ELR (cell line): ENCODE data around the gene XCR1.
"Not testable (repeated sequence)": the region's sequence is repeated elsewhere in the genome, so short reads cannot be mapped to it uniquely, and the experiment has no call there.

Experiments
- DNase-seq: peaks from one replicate; pipeline ENCODE4 v3.0.0-alpha.2; 2015; ENCODE audit warnings: low read depth

XCR1 gene

DNA sequence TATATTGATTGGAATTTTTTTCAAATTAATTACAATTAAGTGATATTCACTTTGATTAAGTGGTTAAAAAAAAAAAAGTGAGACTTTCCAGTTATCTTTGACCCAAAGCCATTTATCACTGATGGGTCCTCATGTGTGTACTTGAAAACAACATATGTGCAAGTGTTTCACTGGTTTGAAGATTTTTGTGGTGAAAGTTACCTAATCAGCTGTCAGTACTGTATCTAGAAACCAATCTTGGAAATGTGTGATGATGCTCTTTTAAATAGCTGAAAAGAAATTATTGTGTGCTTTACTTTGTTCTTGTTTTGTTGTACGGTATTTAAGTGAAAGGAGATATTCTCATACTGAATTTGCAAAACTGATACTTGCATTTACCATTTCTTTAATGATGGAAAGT, 11.6 kb upstream of the XCR1 start:
- no peak for DNase-seq

DNA sequence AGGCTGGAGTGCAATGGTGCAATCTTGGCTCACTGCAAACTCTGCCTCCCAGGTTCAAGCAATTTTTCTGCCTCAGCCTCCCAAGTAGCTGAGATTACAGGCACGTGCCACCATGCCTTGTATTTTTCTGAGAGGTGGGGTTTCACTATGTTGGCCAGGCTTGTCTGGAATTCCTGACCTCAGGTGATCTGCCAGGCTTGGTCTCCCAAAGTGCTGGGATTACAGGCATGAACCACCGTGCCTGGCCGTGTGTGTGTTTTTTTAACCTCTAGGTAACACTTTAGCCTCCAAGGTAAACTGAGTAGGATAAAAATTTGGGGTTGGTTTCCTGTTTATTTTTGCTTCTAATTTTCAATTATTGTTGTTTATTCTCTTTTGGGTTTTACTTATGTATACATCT, 10.8 kb upstream of the XCR1 start:
- DNase-seq: not testable (repeated sequence)

DNA sequence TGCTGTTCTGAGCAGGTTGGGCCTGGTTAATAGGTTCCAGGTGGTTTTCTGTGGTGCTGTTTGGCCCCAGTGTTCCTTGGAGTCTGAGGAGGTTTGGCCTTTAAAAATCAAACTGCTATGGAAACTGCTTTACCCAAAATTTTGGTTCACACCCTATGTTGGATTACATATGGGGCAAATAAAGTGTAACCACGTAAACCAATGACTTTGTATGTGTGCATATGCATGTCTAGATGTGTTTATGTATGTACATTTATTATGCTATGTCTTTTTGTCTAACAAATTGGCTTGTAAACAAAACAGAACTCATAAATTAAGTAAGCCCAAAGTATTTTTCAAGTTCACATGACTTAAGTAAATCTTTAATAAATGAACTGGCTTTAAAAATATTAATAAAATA, 8.9 kb upstream of the XCR1 start:
- no peak for DNase-seq

DNA sequence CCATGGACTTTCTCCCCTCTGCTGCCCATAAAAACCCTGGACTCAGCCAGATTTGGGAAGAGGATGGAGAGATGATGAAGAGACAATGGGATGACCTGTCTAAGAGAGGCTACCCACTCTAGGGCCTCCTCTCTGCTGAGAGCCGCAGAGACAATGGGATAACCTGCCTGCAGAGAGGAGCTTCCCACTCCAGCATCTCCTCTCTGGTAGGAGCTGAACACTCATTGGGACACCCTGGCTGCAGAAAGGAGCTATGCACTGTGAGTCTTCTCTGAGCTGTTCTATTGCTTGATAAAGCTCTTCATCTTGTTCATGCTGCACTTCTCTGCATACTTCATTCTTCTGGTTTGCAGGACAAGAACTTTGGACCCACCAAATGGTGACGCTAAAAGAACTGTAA, 4.5 kb upstream of the XCR1 start:
- no peak for DNase-seq

DNA sequence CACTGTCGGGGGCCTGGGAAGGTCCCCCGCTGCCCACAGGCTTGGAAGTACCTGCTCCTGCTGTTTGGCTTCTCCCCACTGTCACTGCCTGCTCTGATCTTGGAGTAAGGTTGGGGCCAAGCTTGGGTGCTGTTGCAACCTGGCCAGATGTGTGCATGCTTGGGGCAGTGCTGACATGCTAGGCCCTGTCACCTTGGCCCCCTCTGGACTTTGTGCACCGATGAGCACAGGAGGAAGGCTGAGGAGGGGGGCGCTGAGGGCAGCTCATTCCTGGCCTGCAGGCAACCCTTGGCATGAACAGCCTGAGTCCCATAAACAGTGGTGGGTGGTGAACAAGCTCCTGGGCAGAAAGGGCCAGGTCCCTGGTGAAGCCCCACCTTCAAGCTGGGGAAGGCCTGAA, 4.0 kb upstream of the XCR1 start:
- DNase-seq: no peak

DNA sequence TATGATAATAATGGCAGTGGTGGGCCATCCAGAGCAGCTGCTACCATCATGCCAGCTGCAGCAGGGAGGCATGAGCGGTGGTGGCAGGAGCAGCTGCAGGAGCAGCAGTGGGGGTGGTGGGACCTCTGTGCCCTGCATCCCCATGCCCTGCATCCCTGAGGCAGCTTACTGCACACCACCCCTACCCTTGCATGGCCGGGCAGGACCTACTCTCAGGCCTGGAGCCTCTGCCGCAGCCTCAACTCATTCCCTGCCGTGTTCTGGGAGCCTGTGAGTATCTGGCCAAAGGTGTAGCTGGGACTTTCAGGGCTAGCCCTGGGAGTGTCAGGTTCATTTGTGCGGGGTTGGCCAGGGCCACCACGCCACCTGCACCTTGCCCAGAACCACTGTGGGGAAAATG, 3.3 kb upstream of the XCR1 start:
- no peak for DNase-seq

DNA sequence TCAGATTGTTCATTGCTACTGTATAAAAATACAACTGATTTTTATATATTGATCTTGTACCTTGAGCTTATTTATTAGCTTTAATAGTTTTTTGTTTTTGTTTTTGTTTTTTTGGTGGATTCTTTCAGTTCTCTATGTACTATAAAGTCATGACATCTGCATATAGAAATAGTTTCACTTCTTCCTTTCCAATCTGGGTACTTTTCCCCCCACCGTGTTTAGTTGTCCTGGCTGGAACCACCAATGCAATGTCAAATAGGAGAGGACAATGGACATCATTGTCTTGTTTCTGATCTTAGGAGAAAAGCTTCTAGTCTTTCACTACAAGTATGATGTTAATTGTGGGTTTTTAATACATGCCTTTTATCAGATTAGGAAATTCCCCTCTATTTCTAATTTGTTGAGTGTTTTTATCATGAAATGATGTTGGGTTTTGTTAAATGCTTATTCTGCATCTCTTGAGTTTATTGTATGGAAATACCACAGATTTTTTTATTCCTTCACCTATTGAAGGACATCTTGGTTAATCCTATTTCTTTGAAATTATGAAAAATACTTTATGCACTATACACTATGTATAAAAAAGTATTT, 2.8 kb upstream of the XCR1 start:
- no peak for DNase-seq

DNA sequence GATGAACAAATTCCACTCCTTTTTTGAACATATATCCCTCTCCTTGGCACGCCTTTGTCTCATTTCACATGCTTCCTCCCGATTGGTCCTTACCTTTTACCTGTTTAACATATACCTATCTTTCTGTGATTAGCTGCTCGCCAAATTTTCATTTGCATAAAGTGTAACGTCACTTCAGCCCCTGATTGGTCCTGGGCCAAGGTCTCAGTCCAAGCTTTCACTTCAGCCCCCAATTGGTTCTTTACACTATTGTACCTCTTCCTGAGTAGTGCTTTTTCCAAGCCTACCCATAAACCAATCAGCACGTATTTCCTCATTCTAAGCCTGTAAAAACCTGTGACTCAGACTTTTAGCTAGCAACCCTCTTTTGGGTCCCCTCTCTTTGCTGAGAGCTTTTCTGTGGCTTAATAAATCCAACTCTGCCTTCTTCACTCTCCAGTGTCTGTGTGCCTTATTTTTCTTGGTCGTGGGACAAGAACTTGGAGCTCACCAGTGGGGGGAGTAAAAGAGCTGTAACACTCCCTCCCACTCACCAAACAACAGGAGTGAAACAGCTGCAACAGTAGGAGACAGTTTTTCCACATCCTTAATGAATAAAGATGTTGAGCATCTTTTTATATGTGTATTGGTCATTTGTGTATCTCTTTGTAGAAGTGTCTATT, 584 bp upstream of the XCR1 start:
- DNase-seq: peak; percentile 17

DNA sequence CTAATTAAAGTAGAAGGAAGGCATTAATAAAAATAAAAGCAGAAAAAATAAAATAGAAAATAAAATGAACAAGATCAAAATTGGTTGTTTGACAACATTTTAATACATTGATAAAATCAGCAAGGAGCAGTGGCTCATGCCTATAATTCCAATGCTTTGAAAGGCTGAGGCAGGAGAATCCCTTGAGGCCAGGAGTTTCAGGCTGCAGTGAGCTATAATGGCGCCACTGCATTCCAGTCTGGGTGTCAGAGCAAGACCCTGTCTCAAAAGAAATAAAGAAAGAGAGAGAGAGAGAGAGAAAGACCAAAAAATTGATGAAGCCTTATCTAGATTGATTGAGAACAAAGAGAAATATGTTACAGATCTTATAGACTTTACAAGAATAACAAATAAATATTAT, 2.1 kb downstream of the XCR1 start:
- no peak for DNase-seq

DNA sequence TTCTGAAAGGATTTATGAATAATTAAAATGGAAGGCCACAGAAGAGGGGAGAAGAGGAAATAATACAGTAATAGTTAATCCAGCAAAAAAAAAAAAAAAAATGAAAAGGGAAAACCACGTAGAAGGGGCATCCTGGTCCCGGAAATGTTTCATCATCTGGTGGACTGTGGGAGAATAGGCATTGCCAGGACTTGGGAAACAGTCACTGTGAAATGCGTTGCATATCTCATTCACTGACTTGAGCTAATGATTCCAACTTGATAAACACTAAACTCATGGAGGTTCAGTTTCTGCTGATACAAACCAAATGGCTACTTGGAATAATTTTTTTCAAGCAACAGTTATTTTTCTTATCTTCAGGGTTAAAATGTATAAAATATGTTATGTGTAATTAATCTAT, 3.2 kb downstream of the XCR1 start:
- no peak for DNase-seq

DNA sequence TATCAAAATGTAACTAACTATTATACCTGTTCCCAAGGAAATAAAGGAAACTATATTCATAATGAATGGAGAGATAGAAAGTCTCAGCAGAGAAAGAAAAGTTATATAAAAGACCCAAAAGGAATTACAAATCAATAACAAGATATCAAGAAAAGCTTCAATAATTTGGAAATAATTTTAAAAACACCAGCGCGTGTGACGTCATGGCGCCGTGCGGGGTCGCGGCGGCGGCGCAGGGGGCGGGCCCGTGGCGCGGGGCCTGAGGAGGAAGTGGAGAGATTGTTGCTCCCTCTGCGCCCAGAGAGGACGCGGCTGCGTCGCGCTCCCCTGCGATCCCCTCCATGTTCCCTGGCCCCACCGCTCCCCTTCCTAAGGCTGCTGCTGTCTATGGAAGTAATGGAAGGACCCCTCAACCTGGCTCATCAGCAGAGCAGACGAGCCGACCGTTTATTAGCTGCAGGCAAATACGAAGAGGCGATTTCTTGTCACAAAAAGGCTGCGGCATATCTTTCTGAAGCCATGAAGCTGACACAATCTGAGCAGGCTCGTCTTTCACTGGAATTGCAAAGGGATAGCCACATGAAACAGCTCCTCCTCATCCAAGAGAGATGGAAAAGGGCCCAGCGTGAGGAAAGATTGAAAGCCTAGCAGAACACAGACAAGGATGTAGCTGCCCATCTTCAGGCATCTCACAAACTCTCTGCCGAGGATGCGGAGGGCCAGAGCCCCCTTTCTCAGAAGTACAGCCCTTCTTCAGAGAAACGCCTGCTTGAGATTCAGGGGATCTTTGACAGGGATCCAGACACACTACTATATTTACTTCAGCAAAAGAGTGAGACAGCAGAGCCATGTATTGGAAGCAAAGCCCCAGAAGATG, 4.1 kb downstream of the XCR1 start:
- no peak for DNase-seq

DNA sequence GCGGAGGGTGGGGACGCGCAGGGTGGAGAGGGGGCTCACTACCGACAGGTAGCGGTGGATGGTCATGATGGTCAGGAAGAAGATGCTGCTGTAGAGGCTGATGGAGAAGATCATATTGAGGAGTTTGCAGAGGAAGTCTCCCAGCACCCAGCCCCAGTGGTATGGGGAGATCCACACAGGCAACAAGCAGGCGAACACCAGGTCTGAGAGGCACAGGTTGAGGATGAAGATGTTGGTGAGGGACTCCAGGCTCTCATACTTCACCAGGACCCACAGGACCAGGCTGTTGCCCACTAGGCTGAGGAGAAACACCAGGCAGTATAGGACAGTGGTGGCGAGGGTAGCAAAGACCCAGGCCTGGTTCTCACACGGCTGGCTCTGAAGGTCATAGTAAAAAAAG, 5.8 kb downstream of the XCR1 start:
- DNase-seq: no peak

DNA sequence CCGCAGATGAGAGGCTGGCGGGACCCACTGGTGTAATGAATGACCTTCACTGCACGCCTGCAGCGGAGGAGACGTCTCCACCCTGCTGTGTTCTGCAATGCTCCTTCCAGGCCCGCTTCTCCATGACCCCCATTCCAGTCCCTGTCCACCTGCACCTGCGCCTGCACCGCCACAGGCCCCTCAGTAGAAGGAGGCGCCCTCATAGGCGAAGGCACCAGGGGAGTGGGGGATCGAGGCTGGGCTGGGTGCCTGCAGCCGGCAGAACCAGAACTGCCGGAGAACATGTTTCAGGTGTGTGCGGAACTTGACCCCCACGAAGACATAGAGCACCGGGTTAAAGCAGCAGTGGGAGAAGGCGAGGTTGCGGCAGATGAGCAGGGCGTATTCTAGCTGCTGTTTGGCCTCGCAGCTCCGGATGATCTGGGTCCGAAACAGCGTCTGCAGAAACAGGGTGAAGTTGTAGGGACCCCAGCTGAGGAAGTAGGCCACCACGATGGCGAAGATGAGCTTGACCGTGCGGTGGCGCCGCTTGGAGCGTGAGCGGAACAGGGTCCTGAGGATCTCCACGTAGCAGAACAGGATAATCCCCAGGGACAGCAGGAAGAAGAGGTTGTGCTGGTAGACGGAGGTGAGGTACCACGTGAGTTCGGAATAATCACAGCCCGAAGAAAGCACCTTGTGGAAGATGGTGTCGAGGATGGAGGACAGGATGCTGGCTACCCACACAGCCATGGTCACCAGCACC, 6.3 kb downstream of the XCR1 start:
- no peak for DNase-seq

DNA sequence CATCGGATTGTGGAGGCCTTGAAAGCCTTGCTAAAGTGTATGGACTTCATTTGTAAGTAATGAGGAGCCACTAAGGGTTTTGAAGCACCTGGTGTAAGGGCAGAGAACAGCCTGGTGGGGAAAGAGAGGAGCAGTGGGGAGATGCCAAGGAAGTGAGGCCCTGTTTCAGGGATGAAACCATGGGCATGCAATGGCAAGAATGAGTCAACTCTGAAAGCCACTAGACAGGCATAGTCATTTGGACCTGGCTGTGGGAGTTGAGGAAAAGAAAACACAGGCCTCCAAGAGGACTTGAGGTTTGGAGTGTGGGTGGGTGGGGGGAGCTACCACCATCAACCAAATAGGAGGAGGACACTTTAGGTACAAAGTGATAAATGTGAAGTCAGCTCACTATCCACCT, 7.6 kb downstream of the XCR1 start:
- DNase-seq: peak; percentile 5

DNA sequence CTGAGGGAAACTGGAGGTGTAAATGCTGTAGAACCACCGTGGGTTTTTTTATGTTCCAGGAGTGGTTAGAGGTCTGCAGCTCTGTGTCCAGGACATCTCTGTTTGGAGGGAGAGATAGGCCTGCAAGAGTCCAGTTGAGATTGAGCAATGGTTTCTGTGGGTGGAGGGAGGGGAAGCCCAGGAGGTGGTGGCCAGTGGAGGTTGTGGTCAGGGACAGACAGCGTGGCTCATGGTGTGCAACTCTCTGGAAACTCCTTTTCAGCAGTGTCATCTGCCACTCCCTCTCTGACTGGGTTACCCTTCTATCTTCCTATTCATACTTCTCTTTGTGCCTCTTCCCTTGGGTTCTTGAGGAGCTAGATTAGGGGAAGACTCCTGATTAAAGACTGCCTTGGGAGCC, 9.6 kb downstream of the XCR1 start:
- DNase-seq: peak; percentile 20

DNA sequence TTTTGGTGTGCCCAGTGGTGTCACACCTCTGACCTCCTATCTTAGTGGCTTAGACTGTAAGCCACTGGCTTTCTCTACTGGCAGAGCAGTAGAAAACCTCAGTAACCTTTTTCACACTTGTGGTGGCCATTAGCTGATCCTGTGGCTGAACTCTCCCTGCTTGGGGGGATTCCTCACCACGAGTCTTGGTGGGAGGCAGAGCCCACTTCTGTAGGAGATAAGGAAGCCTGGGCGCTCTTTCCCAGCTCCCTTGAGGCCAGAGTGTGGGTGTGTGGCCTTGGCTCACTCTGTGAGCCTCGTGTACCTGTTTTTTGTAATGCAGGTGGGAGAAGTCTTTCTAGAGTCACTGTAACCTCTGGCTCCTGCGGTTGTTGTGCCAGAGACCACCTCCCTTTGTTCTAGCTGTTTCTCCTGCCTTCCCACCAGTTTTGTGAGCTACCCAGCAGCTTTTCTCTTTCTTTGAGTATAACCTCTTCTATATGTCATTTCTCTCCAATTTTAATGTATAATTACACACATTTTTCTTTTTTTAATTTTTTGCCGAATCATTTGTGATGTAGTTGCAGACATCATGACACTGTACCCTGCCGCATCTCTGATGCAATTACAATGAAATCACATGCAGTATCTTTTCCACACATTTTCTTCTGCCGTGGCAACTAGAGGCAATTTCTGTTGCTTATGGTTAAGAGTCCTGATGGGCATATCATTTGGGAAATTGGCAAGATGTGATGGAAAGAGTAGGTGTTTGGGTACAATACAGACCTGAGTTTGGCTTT, 13.8 kb downstream of the XCR1 start:
- DNase-seq: no peak

DNA sequence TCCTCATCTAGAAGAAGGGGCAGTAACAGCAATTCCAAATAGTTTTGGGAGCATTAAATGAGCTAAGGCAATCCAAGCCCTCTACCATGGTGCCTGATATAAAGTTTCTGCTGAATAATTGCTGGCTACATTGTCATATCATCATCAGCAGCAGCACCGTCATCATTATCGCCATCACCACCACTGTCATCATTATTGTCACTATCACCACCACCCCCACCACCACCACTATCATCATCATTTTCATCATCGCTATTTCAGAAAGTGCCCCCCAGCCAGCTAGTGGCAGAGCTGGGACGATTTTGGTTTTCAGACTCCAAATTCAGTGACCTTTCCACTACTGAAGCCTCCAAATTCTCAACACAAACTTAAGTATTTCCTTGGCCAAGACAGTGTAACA, 15.0 kb downstream of the XCR1 start:
- DNase-seq: no peak

DNA sequence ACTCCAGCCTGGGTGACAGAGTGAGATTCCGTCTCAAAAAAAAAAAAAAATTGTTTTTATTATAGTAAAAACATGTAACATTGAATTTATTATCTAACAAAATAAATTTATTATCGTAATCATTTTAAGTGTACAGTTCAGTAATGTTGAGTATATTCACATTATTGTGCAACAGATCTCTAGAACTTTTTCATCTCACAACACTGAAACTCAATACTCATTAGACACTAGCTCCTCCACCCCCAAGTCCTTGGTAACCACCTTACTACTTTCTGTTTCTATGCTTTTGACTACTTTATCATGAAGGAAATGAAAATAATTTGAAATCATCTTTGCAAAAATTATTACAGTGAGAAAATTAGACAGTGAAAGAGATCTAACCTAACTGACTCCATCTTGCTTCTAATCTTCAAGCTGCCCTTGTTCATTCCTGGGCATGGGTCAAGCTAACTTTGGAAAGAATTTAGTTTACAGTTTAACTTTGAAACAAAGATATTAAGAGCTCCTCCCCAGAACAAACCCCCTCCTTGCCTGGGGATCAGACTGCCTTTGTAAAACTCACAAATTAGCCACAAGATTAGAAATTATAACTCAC, 16.7 kb downstream of the XCR1 start:
- no peak for DNase-seq

DNA sequence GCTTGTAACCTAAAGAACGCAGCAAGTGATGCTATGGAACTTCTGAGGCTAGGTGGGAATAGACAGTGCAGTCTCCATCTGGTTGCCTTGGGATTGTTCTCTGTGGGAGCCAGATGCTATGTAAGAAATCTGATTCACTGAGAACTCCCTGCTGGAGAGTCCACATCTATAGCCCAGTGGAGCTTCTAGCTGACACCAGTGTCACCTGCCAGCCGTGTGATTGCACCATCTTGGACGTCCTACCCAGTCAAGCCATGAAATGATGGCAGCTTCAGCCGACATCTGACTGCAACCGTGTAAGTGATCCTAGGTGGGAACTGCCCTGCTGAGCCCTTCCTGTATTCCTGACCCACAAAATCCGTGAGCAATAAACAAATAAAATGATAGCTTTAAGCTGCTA, 19.2 kb downstream of the XCR1 start:
- DNase-seq: no peak

DNA sequence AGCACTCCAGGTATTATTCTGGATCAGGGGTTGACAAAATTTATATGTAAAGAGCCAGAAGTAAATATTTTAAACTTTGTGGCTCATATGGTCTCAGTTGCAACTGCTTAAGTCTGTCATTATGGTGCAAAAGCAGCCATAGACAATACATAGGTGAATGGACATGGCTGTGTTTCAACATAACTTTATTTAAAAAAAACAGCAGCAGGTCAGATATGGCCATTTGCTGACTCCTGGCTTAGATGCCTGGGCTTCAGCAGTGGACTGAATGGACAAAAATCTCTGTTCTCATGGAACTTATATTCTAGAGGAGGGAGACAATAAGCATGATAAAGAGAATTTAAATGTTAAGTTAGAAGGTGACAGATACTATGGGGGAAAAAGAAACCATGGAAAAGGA, 20.0 kb downstream of the XCR1 start:
- DNase-seq: no peak

DNA sequence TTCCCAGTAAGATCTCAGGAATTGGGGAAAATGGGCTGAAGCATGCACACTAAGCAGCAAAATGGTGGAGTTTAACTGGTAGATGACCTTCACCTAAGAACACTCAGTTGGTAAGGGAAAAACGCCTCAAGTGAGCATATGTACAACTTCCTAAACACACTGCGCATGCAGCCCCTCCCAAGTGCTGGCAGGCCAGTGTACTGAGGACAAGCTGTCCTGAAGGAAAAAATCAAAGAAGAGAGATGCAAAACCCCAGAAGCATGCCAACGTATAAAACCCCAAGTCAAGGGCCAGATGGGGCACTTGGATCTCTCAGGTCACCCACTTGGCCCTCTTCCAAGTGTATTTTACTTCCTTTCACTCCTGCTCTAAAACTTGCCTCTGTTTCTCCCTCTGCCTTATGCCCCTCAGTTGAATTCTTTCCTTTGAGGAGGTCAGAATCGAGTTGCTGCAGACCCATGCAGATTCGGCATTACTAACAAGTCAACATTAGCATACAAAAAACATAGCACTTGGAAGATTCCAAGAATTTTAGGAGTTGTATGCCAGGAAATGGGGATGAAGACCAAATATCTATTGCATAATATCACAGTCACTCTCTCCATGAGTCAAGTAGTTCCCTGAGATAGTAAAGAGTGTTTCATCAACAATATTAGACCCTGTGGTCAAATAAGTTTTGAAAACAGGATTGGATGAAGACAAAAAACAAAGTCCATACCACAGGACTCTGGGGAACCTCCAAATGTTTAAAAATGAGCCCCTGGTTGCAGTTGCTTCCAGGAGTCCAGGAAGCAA, 20.8 kb downstream of the XCR1 start:
- peak; percentile 69 for DNase-seq
